Tibial artery (tissue), 4 donors: Measurements from ENCODE around the gene GJC1.

Experiments
- DNase-seq, 2 donors: peaks; one replicate each; pipeline ENCODE4 v3.0.0-alpha.2; 2019
- H3K27ac ChIP-seq, 2 donors: fragments of 200-600 bp; sonication (generic) in 1 of 2; 1 replicate in 1 of 2; 2 replicates in 1 of 2; pipeline ENCODE4 v1.5.1; 2018 to 2019; ENCODE audit warnings: mild to moderate bottlenecking in 1 of 2
- H3K27me3 ChIP-seq, 2 donors: fragments of 200-600 bp; sonication (generic) in 1 of 2; one replicate each; pipeline versions ENCODE4 v1.5.1 to v1.6.0; 2016 to 2019
- H3K36me3 ChIP-seq, 3 donors: fragments of 200-600 bp; sonication (generic) in 2 of 3; one replicate each; pipeline ENCODE4 v1.5.1; 2016 to 2019; ENCODE audit warnings: mild to moderate bottlenecking in 2 of 3
- H3K4me1 ChIP-seq, 4 donors: fragments of 200-600 bp; sonication (generic) in 2 of 4; 1 replicate in 3 of 4; 2 replicates in 1 of 4; pipeline ENCODE4 v1.5.1; 2016 to 2019
- H3K4me3 ChIP-seq, 2 donors: fragments of 200-600 bp; sonication (generic) in 1 of 2; 1 replicate in 1 of 2; 2 replicates in 1 of 2; pipeline ENCODE4 v1.5.1; 2018 to 2019; ENCODE audit warnings: mild to moderate bottlenecking in 2 of 2
- H3K9me3 ChIP-seq, 3 donors: fragments of 200-600 bp; sonication (generic) in 1 of 3; one replicate each; pipeline ENCODE4 v1.5.1; 2016 to 2019
- intact Hi-C: fragments of 100-400 bp; cut with DNase I; formaldehyde crosslinking; loops from one replicate; pipeline ENCODE4 v1.15.0; 2023; ENCODE audit warnings: low total_unique reads
- TF ChIP-seq, protein P1 (sequence below), 2 experiments: fragments of 200-600 bp in 1 of 2; fragments of 450-650 bp in 1 of 2; IDR thresholded peaks; one replicate each; pipeline ENCODE4 v1.5.1; 2017 to 2019; ENCODE audit warnings: antibody characterized with exemption in 2 of 2, mild to moderate bottlenecking in 1 of 2, moderate library complexity in 1 of 2

Gene GJC1

DNA sequence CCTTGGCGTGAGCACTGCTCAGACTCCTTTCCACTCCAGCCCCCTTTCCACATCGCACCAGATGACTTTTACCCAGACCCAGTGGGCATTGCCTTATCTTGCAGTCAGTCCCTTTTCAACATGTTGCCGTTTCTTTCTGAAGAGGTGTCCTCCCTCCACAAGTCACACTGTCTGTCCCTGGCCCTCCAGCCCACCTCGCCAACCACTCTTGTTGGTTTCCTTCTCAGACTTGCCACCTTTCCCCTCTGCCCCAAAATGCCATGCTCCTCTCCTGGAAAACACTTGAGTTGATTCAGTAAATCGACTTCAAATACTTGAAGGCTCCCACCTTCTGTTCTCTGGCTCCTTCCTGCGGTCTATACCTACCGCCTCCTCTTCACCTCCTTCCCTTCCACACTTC lies 78.8 kb downstream of the GJC1 start:
- Histone ChIP-seq H3K27ac (no peak overlapping the region), H3K36me3 (peaks cover 0 to 52% (median 6%) of the 10 kb centered on the region in 3 donors), H3K4me3 (no peak overlapping the region), H3K27me3 (peaks cover 0 to 5% of the 10 kb centered on the region in 2 donors), H3K9me3 (no peaks in the 10 kb centered on the region), H3K4me1 (peaks cover 0 to 4% (median 0%) of the 10 kb centered on the region in 4 donors)
- intact Hi-C loops: no loop called here
- no peak for DNase-seq
- TF ChIP-seq, protein P1, sequence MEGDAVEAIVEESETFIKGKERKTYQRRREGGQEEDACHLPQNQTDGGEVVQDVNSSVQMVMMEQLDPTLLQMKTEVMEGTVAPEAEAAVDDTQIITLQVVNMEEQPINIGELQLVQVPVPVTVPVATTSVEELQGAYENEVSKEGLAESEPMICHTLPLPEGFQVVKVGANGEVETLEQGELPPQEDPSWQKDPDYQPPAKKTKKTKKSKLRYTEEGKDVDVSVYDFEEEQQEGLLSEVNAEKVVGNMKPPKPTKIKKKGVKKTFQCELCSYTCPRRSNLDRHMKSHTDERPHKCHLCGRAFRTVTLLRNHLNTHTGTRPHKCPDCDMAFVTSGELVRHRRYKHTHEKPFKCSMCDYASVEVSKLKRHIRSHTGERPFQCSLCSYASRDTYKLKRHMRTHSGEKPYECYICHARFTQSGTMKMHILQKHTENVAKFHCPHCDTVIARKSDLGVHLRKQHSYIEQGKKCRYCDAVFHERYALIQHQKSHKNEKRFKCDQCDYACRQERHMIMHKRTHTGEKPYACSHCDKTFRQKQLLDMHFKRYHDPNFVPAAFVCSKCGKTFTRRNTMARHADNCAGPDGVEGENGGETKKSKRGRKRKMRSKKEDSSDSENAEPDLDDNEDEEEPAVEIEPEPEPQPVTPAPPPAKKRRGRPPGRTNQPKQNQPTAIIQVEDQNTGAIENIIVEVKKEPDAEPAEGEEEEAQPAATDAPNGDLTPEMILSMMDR (IDR thresholded peaks at IDR 0.05): no peak

DNA sequence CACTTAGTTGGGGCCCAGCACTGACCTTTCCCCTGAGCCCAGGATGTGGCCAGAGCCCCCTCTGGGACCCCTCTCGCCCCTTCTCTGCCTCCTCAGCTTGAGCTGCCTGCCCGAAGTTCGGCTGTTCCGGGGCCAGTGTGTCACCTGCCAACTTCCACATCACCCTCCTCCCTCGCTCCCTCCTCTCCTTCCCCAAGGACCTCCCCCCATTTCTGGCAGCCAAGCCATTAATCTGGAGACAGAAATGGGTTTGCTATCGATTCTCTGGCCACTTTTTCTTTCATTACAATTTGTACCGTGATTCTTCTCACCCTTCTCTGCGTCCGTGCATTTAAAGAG lies 80.1 kb downstream of the GJC1 start:
- no peak for DNase-seq
- TF ChIP-seq, protein P1 (IDR thresholded peaks at IDR 0.05): no peak
- Histone ChIP-seq H3K36me3 (peaks cover 0 to 52% (median 6%) of the 10 kb centered on the region in 3 donors), H3K9me3 (no peaks in the 10 kb centered on the region), H3K4me3 (no peak overlapping the region), H3K27ac (no peak overlapping the region), H3K4me1 (peaks cover 0 to 4% (median 0%) of the 10 kb centered on the region in 4 donors), H3K27me3 (peaks cover 0 to 5% of the 10 kb centered on the region in 2 donors)
- intact Hi-C loops: no loop called here

DNA sequence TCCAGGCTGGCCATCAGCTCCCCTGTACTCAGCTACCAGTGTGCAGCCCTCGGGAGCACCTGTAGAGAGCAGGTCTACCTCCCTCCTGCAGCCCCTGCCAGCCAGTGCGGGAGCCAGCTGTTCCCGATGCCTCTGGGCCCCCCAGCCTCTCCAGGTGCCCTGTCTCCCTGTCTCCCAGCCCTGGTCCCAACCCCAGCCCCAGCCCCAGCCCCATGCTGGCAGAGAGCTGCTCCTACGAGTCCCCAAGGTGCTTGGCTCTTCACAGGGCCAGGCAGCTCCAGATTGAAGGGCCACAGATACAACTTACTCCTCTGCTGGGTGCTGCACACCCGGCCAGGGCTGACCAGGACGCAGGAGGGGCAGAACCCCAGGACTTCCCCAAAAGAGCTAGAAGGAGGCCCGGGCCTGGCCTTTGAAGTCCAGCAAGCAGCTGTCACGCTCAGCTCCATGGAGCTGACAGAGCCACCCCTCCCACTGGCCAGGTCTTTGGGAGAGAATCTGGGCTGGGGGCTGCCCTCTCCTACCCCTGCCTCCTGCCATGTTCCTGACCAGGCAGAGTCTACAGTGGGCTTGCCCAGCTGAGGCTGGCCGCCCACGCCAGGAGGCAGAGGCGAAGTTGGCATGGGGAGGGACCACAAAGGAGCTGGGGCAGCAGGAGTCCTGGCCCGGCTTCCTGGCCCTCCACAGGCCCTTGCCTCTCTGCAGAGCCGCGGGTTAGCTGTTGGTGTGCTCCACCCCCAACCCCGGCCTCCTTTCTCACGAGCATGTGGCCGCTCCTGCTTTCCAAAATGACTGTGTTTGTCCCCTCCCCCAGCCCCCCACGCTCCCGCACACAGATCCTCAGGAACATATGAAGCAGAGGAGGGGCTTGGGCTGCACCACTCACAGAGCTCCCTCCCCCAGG lies 80.8 kb downstream of the GJC1 start:
- intact Hi-C loops: no loop called here
- Histone ChIP-seq H3K36me3 (peaks cover 0 to 52% (median 6%) of the 10 kb centered on the region in 3 donors), H3K9me3 (no peaks in the 10 kb centered on the region), H3K27me3 (peaks cover 0 to 5% of the 10 kb centered on the region in 2 donors), H3K4me3 (no peak overlapping the region), H3K27ac (no peak overlapping the region), H3K4me1 (peaks cover 0 to 4% (median 0%) of the 10 kb centered on the region in 4 donors)
- TF ChIP-seq, protein P1 (IDR thresholded peaks at IDR 0.05): no peak
- DNase-seq: no peak
